Keratinocyte (primary cell): ENCODE results near the gene EIF2S1. TPM values are rescaled to one million over a fixed set of nuclear protein-coding genes. Genes with fewer than 3 reads are reported as not detected.

ENCODE experiments used
- DNase-seq: peaks from one replicate; pipeline ENCODE4 v3.0.0-alpha.2; 2011; ENCODE audit warnings: low read depth, missing footprints, low spot score
- FAIRE-seq: peaks from 2 replicates; lab custom pipeline; 2011; peaks lifted over from hg19 to GRCh38; lab: Jason Lieb, UNC
- H2AFZ ChIP-seq: 2 replicates; pipeline ENCODE4 v1.6.0; 2012; ENCODE audit warnings: low read length, control low read depth, inconsistent platforms; ENCODE audit not compliant: control insufficient read depth
- H3K27ac ChIP-seq: 2 replicates; pipeline ENCODE4 v1.5.1; 2011; ENCODE audit warnings: low read length; ENCODE audit not compliant: control insufficient read depth, insufficient read depth
- H3K27me3 ChIP-seq: 3 replicates; pipeline ENCODE4 v1.6.0; 2011; ENCODE audit warnings: low read length; ENCODE audit not compliant: control insufficient read depth, insufficient read depth; ENCODE audit errors: extremely low read depth
- H3K36me3 ChIP-seq, 2 experiments: 2 replicates in 1 of 2; 3 replicates in 1 of 2; pipeline ENCODE4 v1.5.1; 2011; ENCODE audit warnings: low read length in 2 of 2, mild to moderate bottlenecking in 1 of 2; ENCODE audit not compliant: control insufficient read depth in 2 of 2, insufficient read depth in 2 of 2; ENCODE audit errors: extremely low read depth in 1 of 2
- H3K4me1 ChIP-seq: 3 replicates; pipeline ENCODE4 v1.5.1; 2011; ENCODE audit warnings: low read length; ENCODE audit not compliant: control insufficient read depth, insufficient read depth; ENCODE audit errors: extremely low read depth
- H3K4me2 ChIP-seq: 3 replicates; pipeline ENCODE4 v1.6.0; 2011; ENCODE audit warnings: low read depth, low read length; ENCODE audit not compliant: control insufficient read depth, insufficient read depth; ENCODE audit errors: extremely low read depth
- H3K4me3 ChIP-seq, 3 experiments: fragments of 200-600 bp in 1 of 3; sonication (generic) in 1 of 3; 2 replicates in 2 of 3; 3 replicates in 1 of 3; pipeline ENCODE4 v1.5.1; 2011 to 2016; ENCODE audit warnings: low read length in 3 of 3, mild to moderate bottlenecking in 3 of 3, control low read depth in 2 of 3, inconsistent platforms in 1 of 3, low read depth in 1 of 3, mixed read lengths in 1 of 3, mixed run types in 1 of 3, moderate library complexity in 1 of 3; ENCODE audit not compliant: control insufficient read depth in 2 of 3, insufficient read depth in 2 of 3; ENCODE audit errors: extremely low read depth in 1 of 3
- H3K79me2 ChIP-seq: 2 replicates; pipeline ENCODE4 v1.6.0; 2012; ENCODE audit warnings: low read length; ENCODE audit not compliant: control insufficient read depth, insufficient read depth
- H3K9ac ChIP-seq: 3 replicates; pipeline ENCODE4 v1.6.0; 2011; ENCODE audit warnings: low read length; ENCODE audit not compliant: control insufficient read depth, insufficient read depth; ENCODE audit errors: extremely low read depth
- H3K9me1 ChIP-seq: 3 replicates; pipeline ENCODE4 v1.6.0; 2011; ENCODE audit warnings: low read length; ENCODE audit not compliant: control insufficient read depth, insufficient read depth; ENCODE audit errors: extremely low read depth
- H3K9me3 ChIP-seq: 2 replicates; pipeline ENCODE4 v1.5.1; 2012; ENCODE audit warnings: low read depth, low read length; ENCODE audit not compliant: control insufficient read depth
- H4K20me1 ChIP-seq: 3 replicates; pipeline ENCODE4 v1.6.0; 2011; ENCODE audit warnings: low read length; ENCODE audit not compliant: control insufficient read depth, insufficient read depth; ENCODE audit errors: extremely low read depth
- CTCF ChIP-seq, 3 experiments: IDR thresholded peaks in 1 of 3; conservative IDR thresholded peaks in 1 of 3; optimal IDR thresholded peaks in 1 of 3; 2 replicates in 2 of 3; 3 replicates in 1 of 3; pipeline versions ENCODE3 to v1.5.1; 2011; ENCODE audit warnings: low read length in 3 of 3, mild to moderate bottlenecking in 3 of 3, moderate library complexity in 2 of 3, control low read depth in 1 of 3, inconsistent platforms in 1 of 3; ENCODE audit not compliant: insufficient read depth in 2 of 3; ENCODE audit errors: extremely low read depth in 1 of 3
- EZH2 ChIP-seq: IDR thresholded peaks from one replicate; pipeline ENCODE4 v1.6.1; 2012; ENCODE audit warnings: inconsistent platforms, mild to moderate bottlenecking, low read length, moderate library complexity
- dilution Hi-C: fragments of 300-500 bp; cut with MboI; formaldehyde crosslinking; loops from one replicate; pipeline ENCODE4 v1.7.0; 2020; ENCODE audit warnings: low sequenced_read_pairs; ENCODE audit not compliant: extremely low pct_ligation_motif_present
- polyA plus RNA-seq, 5 experiments: library from polyadenylated mRNA; depleted of rRNA in 3 of 5; stranded (reverse) in 3 of 5; stranded (forward) in 1 of 5; unstranded in 1 of 5; fragments of >200 nt; gene quantifications; 1 replicate in 1 of 5; 2 replicates in 3 of 5; 3 replicates in 1 of 5; pipeline versions ENCODE4 v1.2.1 to v1.2.3, GENCODE V29; 2011 to 2012; ENCODE audit warnings: missing spikeins in 2 of 5, low read depth in 1 of 5, low replicate concordance in 1 of 5

EIF2S1 gene
- polyA plus RNA-seq, 1 donor (not counting 4 experiments of a cell fraction or from before 2014, with no cell fraction given) = 294 TPM

DNA sequence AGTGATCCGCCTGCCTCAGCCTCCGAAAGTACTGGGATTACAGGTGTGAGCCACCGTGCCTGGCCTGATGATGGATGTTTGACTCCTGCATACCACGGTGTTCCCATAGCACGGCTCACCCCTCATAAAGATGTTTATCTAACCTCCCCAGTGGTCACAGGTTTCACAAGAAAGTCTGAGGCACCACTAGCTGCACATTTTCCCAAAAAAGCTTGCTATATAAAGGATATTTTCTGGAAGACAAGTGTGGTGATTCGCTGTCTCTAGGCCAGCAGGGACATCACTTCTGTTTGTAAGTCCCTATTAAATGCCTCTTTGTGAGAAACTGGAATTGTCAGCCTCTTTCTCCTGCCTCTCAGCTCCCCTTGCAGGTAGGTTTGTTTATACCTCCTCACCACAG is 33.6 kb downstream of the EIF2S1 start:
- H3K27ac ChIP-seq = no peak overlapping the region
- TF ChIP-seq CTCF (optimal IDR thresholded peaks at IDR 0.05 in 1 of 3, IDR thresholded peaks at IDR 0.05 in 1 of 3, conservative IDR thresholded peaks at IDR 0.05 in 1 of 3; ENCODE audit: extremely low read depth in 1 of 3, insufficient read depth in 2 of 3, low read length in 3 of 3) = no peak
- no peak for TF ChIP-seq EZH2
- no peaks in the 10 kb centered on the region for H3K9me3 ChIP-seq
- H3K27me3 ChIP-seq = no peaks in the 10 kb centered on the region
- H4K20me1 ChIP-seq = peaks cover 9% of the 10 kb centered on the region
- DNase-seq = no peak
- no peak overlapping the region for H3K4me2 ChIP-seq
- no peak for FAIRE-seq
- dilution Hi-C loops = no loop called here
- H2AFZ ChIP-seq = no peak overlapping the region
- H3K4me1 ChIP-seq = no peaks in the 10 kb centered on the region
- peaks cover 47 to 72% of the 10 kb centered on the region in 2 experiments for H3K36me3 ChIP-seq
- peaks cover 2% of the 10 kb centered on the region for H3K9me1 ChIP-seq
- H3K9ac ChIP-seq = no peak overlapping the region
- peaks cover 51% of the 10 kb centered on the region for H3K79me2 ChIP-seq
- H3K4me3 ChIP-seq = no peak overlapping the region

- no peak overlapping the region for H3K4me2 ChIP-seq
- peaks cover 60% of the 10 kb centered on the region for H3K79me2 ChIP-seq
- no peak for FAIRE-seq
- H3K27ac ChIP-seq = no peak overlapping the region
- H3K4me1 ChIP-seq = no peaks in the 10 kb centered on the region
- no peaks in the 10 kb centered on the region for H3K9me3 ChIP-seq
- no peak overlapping the region for H3K4me3 ChIP-seq
- H3K36me3 ChIP-seq = peaks cover 41 to 67% of the 10 kb centered on the region in 2 experiments
- H4K20me1 ChIP-seq = peaks cover 13% of the 10 kb centered on the region
- no peak overlapping the region for H2AFZ ChIP-seq
- peaks cover 2% of the 10 kb centered on the region for H3K9me1 ChIP-seq
- no peak for DNase-seq
- dilution Hi-C loops = no loop called here
- no peaks in the 10 kb centered on the region for H3K27me3 ChIP-seq
- H3K9ac ChIP-seq = no peak overlapping the region
- no peak for TF ChIP-seq EZH2
- TF ChIP-seq CTCF (optimal IDR thresholded peaks at IDR 0.05 in 1 of 3, IDR thresholded peaks at IDR 0.05 in 1 of 3, conservative IDR thresholded peaks at IDR 0.05 in 1 of 3; ENCODE audit: extremely low read depth in 1 of 3, insufficient read depth in 2 of 3, low read length in 3 of 3) = no peak
Measured at GRCh38 chr14:67395086-67395875, 35.2 kb downstream of the EIF2S1 start.
